Lower lobe of right lung (tissue), 2 donors: ENCODE results near the gene SMIM7. TPM values are rescaled to one million over a fixed set of nuclear protein-coding genes. Genes with fewer than 3 reads are reported as not detected.

Source experiments
- ATAC-seq, 2 donors: fragments of 200-7000 bp; cut with Tn5 transposase; one replicate each; pipeline ENCODE4 v1.9.1; 2020 to 2022; ENCODE audit warnings: mild to moderate bottlenecking in 2 of 2, moderate library complexity in 2 of 2
- DNase-seq: peaks from one replicate; pipeline ENCODE4 v3.0.0-alpha.2; 2020
- H3K27ac ChIP-seq: fragments of 200-600 bp; one replicate; pipeline ENCODE4 v1.8.0; 2022
- H3K27me3 ChIP-seq: fragments of 200-600 bp; one replicate; pipeline ENCODE4 v1.8.0; 2022; ENCODE audit warnings: low read depth
- H3K36me3 ChIP-seq: fragments of 200-600 bp; one replicate; pipeline ENCODE4 v1.8.0; 2022; ENCODE audit warnings: mild to moderate bottlenecking
- H3K4me1 ChIP-seq: fragments of 200-600 bp; one replicate; pipeline ENCODE4 v1.8.0; 2022
- H3K4me3 ChIP-seq: fragments of 200-600 bp; one replicate; pipeline ENCODE4 v1.8.0; 2022; ENCODE audit warnings: mild to moderate bottlenecking
- H3K9me3 ChIP-seq: fragments of 200-600 bp; one replicate; pipeline ENCODE4 v1.8.0; 2022
- CTCF ChIP-seq: fragments of 200-600 bp; IDR thresholded peaks from one replicate; pipeline ENCODE4 v1.8.0; 2022; ENCODE audit warnings: antibody characterized with exemption, mild to moderate bottlenecking
- intact Hi-C: fragments of 100-400 bp; cut with DNase I; formaldehyde crosslinking; loops from one replicate; pipeline ENCODE4 v1.11.0; 2022
- total RNA-seq: library from RNA; stranded (reverse); fragmentation: NEBNext Ultra II Directional; extraction: Animal tissue kit (Norgen Biotek cat#: 25700); gene quantifications from one replicate; pipeline ENCODE4 v1.2.1, GENCODE V29; 2021
- donor health status: DM: no; HTN: yes; CAD: no; lungs with severe emphysema.

The SMIM7 gene
- total RNA-seq, 1 donor from 2014 or later = 70.5 TPM

DNA sequence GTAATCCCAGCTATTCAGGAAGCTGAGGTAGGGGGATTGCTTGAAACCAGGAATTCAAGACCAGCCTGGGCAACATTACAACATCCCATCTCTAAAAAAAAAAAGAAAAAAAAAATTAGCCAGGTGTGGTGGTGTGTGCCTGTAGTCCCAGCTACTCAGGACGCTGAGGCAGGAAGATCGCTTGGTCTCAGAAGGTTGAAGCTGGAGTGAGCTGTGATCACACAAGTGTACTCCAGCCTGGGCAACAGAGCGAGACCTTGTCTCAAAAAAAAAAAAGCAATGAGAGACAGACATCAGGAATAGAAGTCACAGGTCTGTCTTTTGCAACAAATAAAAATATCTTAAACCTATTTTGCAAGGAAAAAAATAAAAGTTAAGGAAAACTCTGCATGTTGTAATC is 24.3 kb upstream of the SMIM7 start:
- intact Hi-C loops = no loop called here
- H3K36me3 ChIP-seq = peaks cover 21% of the 10 kb centered on the region
- peaks cover 9% of the 10 kb centered on the region for H3K9me3 ChIP-seq
- no peak for TF ChIP-seq CTCF
- no peak overlapping the region for H3K27ac ChIP-seq
- DNase-seq (no peak), ATAC-seq (no peak)
- no peaks in the 10 kb centered on the region for H3K27me3 ChIP-seq
- H3K4me3 ChIP-seq = no peak overlapping the region
- no peaks in the 10 kb centered on the region for H3K4me1 ChIP-seq

- Histone ChIP-seq H3K9me3 (peaks cover 9% of the 10 kb centered on the region), H3K36me3 (peaks cover 21% of the 10 kb centered on the region), H3K27ac (no peak overlapping the region), H3K4me1 (no peaks in the 10 kb centered on the region), H3K4me3 (no peak overlapping the region), H3K27me3 (no peaks in the 10 kb centered on the region)
- no peak for TF ChIP-seq CTCF
- no peak for DNase-seq
- ATAC-seq = no peak
- intact Hi-C loops = no loop called here
These were observed 22.6 kb upstream of the SMIM7 start for GRCh38 chr19:16682539-16682938.

DNA sequence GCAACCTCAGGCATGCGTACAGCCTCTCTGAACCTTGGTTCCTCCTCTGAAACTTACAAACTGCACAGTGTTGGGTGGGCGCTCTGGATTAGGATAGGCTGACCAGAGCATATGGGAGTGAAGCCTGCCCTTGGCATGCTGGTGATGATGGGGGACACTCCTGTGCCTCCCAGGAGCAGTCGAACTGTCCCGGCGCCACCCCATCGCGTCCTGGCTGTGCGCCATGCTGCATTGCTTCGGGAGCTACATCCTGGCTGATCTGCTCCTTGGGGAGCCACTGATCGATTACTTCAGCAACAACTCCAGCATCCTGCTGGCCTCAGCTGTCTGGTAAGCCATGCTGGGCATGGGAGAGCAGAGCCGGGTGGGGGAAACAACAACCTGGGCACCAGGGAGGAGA is 19.9 kb upstream of the SMIM7 start:
- H3K27ac ChIP-seq = no peak overlapping the region
- H3K4me3 ChIP-seq = no peak overlapping the region
- H3K36me3 ChIP-seq = peaks cover 21% of the 10 kb centered on the region
- no peak for ATAC-seq
- TF ChIP-seq CTCF = no peak
- DNase-seq = no peak
- intact Hi-C loops = no loop called here
- no peaks in the 10 kb centered on the region for H3K4me1 ChIP-seq
- H3K9me3 ChIP-seq = peaks cover 9% of the 10 kb centered on the region
- H3K27me3 ChIP-seq = no peaks in the 10 kb centered on the region

DNA sequence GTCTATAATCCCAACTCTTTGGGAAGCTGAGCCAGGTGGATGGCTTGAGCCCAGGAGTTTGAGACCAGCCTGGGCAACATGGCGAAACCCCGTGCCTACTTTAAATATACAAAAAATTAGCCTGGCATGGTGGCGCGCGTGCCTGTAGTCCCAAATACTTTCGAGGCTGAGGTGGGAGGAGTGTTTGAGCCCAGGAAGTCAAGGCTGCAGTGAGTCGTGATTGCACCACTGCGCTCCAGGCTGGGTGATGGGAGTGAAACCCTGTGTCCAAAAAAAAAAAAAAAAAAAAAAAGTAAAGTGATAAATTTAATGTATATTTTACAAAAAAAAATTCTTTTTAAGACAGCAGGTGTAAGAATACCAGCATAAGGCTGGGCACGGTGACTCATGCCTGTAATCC is 18.6 kb upstream of the SMIM7 start:
- DNase-seq = no peak
- no peak overlapping the region for H3K4me3 ChIP-seq
- no peak for TF ChIP-seq CTCF
- H3K27me3 ChIP-seq = no peaks in the 10 kb centered on the region
- no peak for ATAC-seq
- peaks cover 9% of the 10 kb centered on the region for H3K9me3 ChIP-seq
- H3K27ac ChIP-seq = no peak overlapping the region
- H3K4me1 ChIP-seq = no peaks in the 10 kb centered on the region
- intact Hi-C loops = no loop called here
- H3K36me3 ChIP-seq = peaks cover 21% of the 10 kb centered on the region

GRCh38 chr19:16677055-16677454 is 17.1 kb upstream of the SMIM7 start:
- peaks cover 16% of the 10 kb centered on the region for H3K36me3 ChIP-seq
- no peak overlapping the region for H3K27ac ChIP-seq
- ATAC-seq (no peak), DNase-seq (no peak)
- no peak overlapping the region for H3K4me3 ChIP-seq
- H3K27me3 ChIP-seq = no peaks in the 10 kb centered on the region
- no peaks in the 10 kb centered on the region for H3K4me1 ChIP-seq
- TF ChIP-seq CTCF = no peak
- intact Hi-C loops = no loop called here
- H3K9me3 ChIP-seq = peaks cover 9% of the 10 kb centered on the region
